Measurements from ENCODE around the gene PTPDC1. TPM values are rescaled to one million over a fixed set of nuclear protein-coding genes. Genes with fewer than 3 reads are reported as not detected.

Gene PTPDC1
- total and polyA plus RNA-seq, 8 donors, result 2.8 to 45.0 (median 8.5) TPM

GRCh38 chr9:94140418-94140780 lies 56.1 kb downstream of the PTPDC1 start:
- 39 to 56% (median 53%) methylated on average over 4 of the region's 4 CpGs for WGBS, 5 donors
- Histone ChIP-seq H3K4me3 (no peak overlapping the region), H3K36me3 (no peaks in the 10 kb centered on the region), H3K27ac (peak overlapping the region; percentile 73 to 87 (median 86)), H3K9me3 (no peaks in the 10 kb centered on the region), H3K4me1 (peaks cover 11 to 47% (median 32%) of the 10 kb centered on the region in 4 donors), H3K27me3 (no peaks in the 10 kb centered on the region)
- no peak for DNase-seq
- intact Hi-C loops (cut with DNase I; ENCODE audit: low total_unique reads), result no loop called here
- TF ChIP-seq POLR2A (IDR thresholded peaks at IDR 0.05) (no peak), CTCF (IDR thresholded peaks at IDR 0.05) (no peak), EP300 (IDR thresholded peaks at IDR 0.05) (no peak), POLR2AphosphoS5 (IDR thresholded peaks at IDR 0.05) (no peak)

- TF ChIP-seq EP300 (IDR thresholded peaks at IDR 0.05), result no peak
- no peak for TF ChIP-seq CTCF (IDR thresholded peaks at IDR 0.05)
- TF ChIP-seq POLR2AphosphoS5 (IDR thresholded peaks at IDR 0.05), result no peak
- TF ChIP-seq POLR2A (IDR thresholded peaks at IDR 0.05), result no peak
- Histone ChIP-seq H3K36me3 (no peaks in the 10 kb centered on the region), H3K4me1 (peaks cover 11 to 44% (median 28%) of the 10 kb centered on the region in 4 donors), H3K27me3 (no peaks in the 10 kb centered on the region), H3K27ac (peak overlapping the region in 4 of 5 donors; percentile 83 to 87 (median 86)), H3K4me3 (no peak overlapping the region), H3K9me3 (no peaks in the 10 kb centered on the region)
- DNase-seq, result no peak
- WGBS, 5 donors, result 81 to 86% (median 84%) methylated on average over 12 to 13 of the region's 13 CpGs
- intact Hi-C loops (cut with DNase I; ENCODE audit: low total_unique reads), result no loop called here
Measured at GRCh38 chr9:94140791-94141790, 56.8 kb downstream of the PTPDC1 start.

- H3K4me3 ChIP-seq, result no peak overlapping the region
- no peak for TF ChIP-seq POLR2AphosphoS5 (IDR thresholded peaks at IDR 0.05)
- TF ChIP-seq CTCF (IDR thresholded peaks at IDR 0.05), result no peak
- no peak for DNase-seq
- WGBS, 5 donors, result 91 to 95% (median 92%) methylated on average over 5 of the region's 5 CpGs
- intact Hi-C loops (cut with DNase I; ENCODE audit: low total_unique reads), result no loop called here
- H3K9me3 ChIP-seq, result no peaks in the 10 kb centered on the region
- H3K4me1 ChIP-seq, result peaks cover 11 to 44% (median 28%) of the 10 kb centered on the region in 4 donors
- H3K36me3 ChIP-seq, result no peaks in the 10 kb centered on the region
- peak overlapping the region in 2 of 5 donors; percentile 12 to 86 for H3K27ac ChIP-seq
- no peaks in the 10 kb centered on the region for H3K27me3 ChIP-seq
Measured at GRCh38 chr9:94142353-94142752, 58.1 kb downstream of the PTPDC1 start.

DNA sequence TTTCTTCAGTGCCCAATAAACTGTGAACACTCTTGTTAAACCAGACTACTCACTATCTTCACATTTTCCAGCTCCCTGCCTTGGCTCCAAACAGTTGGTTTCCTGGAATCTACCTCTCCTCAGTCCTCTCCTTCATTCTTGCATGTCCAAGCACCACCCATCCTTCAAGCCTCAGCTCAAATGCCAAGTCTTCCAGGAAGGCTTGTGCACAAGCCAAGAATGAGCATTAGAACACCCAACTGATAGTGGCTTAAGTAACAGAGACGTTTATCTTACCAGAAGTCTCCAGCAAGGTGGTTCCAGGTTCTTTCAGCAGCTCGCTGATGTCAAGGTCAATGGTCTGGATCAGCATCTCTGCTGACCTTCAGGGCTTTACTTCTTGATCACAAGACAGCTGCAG lies 60.1 kb downstream of the PTPDC1 start:
- Histone ChIP-seq H3K36me3 (no peaks in the 10 kb centered on the region), H3K4me1 (peaks cover 7 to 32% (median 21%) of the 10 kb centered on the region in 4 donors), H3K4me3 (no peak overlapping the region), H3K27me3 (no peaks in the 10 kb centered on the region), H3K27ac (peak overlapping the region in 1 of 5 donors; percentile 20), H3K9me3 (no peaks in the 10 kb centered on the region)
- 25 to 38% (median 29%) methylated on average over 2 of the region's 2 CpGs for WGBS, 5 donors
- peak in 1 of 3 donors; percentile 60 for TF ChIP-seq POLR2AphosphoS5 (IDR thresholded peaks at IDR 0.05)
- no peak for TF ChIP-seq EP300 (IDR thresholded peaks at IDR 0.05)
- peak in 1 of 2 donors; percentile 50 for DNase-seq
- intact Hi-C loops (cut with DNase I; ENCODE audit: low total_unique reads), result no loop called here
